Hematopoietic multipotent progenitor cell treated with erythropoietin and hydrocortisone succinate and interleukin-3 and kit ligand, for 15 days (in vitro differentiated cells): ENCODE measurements around the gene B9D2.
"Not testable (repeated sequence)": the region's sequence is repeated elsewhere in the genome, so short reads cannot be mapped to it uniquely, and the experiment has no call there.

ENCODE experiments used
- DNase-seq: peaks from one replicate; pipeline ENCODE4 v3.0.0-alpha.2; 2015; ENCODE audit warnings: low spot score

B9D2 gene

GRCh38 chr19:41363753-41364523, at the start of gene B9D2:
TSS of gene B9D2 (minus strand) at chr19:41364149. CDS start at chr19:41363519, 630 bp downstream.
- DNase-seq = peak; percentile 99

DNA sequence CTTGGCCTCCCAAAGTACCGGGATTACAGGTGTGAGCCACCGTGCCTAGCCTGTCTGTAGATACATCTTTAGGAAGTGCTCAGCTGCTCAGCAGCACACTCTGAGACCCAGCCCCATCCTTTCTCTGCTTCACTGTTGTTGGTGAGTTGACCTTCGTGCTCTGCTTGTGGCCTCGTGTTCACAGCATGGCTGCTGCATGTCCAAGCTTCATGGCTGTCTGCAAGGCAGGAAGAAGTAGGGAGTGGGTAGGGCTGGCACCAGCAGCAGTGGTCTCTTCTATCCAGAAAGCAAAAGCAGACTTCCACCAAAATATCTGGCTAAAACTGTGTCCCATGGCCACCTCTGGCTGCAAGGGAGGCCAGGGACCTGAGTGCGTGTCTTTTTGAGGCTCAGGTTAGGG, 49.0 kb upstream of the B9D2 start:
- DNase-seq = no peak

- no peak for DNase-seq
Observed at GRCh38 chr19:41411968-41412265, 48.0 kb upstream of the B9D2 start.

DNA sequence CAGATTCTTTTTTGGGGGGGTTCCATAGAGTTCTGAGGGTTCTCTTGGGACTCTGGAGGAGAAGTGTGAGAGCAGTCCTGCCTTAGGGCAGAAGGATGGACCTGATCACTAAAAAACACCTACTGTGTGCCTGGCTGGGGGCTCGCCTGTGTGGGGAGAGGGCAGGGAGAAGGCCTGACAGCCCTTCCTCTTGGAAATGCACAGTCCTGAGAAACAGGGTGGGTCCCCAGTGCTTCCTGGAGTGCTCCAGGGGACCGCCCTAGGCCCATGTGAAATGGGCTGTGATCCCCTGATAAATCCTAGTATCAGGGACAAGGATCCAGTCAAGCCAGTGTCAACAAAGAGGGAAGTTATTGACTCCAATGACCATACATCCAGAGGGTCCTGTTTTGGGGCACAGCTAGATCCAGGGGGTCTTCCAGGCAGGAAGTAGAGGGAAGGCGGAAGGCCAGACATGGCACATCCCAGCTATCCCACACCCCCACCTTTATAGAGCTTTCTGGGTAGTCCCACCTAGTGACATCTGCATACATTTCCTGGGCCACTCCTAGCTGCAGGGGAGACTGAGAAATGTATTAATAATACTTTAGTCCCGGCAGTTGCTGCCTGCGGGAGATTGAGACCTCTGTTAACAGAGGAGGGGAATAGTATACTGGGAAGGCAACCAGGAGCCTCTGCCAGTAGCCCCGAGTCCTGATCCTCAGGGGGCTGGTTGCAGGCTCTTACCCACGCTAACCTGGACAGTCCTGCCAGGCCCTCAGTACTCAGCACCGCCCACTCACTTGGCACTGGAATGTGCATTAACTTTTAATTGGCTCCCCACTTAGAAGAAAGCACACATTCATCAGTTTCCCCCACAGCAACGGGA, 47.4 kb upstream of the B9D2 start:
- DNase-seq = no peak

DNA sequence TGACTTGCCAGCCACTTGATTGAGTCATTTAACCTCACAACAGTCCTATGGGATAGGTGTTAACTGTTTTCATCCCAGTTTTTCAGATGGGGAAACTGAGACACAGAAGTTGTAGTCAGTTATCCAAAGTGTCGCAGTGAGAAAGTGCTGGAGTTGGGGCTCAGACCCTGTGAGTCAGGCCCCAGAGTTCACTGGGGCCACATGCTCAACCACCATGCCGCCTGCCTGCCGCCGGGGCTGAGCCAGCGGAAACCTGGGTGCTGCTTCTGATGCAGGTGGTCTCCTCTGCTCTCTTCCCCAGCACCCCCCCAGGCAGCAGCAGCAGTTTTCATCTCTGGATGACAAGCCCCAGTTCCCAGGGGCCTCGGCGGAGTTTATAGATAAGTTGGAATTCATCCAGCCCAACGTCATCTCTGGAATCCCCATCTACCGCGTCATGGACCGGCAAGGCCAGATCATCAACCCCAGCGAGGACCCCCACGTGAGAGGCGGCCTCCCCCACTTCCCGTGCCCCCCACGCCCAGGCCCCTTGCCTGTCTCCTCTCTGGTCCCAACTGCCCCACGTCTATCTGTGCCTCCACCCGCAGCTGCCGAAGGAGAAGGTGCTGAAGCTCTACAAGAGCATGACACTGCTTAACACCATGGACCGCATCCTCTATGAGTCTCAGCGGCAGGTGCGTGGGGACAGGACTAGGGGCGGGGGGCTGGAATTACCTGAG, 46.5 kb upstream of the B9D2 start:
- DNase-seq = no peak

- DNase-seq = no peak
Observed at GRCh38 chr19:41409288-41409687, 45.3 kb upstream of the B9D2 start.

DNA sequence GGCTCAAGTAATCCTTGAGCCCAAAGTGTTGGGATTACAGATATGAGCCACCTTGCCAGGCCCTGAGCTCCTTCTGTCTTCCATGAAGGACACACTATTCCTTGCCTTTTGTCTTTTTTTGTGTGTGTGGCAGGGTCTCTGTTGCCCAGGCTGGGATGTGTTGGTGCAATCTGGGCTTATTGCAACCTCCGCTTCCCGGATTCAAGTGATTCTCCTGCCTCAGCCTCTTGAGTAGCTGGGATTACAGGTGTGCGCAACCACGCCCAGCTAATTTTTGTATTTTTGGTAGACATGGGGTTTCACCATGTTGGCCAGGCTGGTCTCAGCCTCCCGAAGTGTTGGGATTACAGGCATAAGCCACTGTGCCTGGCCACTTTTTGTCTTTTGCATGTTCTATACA, 44.9 kb upstream of the B9D2 start:
- DNase-seq = not testable (repeated sequence)

DNA sequence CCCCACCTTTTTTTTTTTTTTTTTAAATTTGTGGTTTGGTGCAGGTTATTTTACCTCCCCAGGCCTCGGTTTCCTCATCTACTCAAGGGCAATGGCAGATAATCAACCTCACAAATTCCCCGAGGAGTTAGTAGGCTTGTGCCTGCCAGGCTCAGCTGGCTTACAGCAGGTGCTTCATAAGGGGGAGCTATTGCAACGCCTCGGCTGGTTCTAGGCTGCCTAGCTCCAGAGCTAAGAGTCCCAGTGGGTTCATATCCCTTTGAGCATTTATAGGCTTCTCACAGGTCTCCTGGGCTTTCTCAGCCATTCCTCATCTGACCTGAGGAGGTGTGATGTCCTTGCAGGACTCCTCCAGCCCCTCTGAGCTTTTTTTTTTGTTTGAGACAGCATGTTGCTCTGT, 44.3 kb upstream of the B9D2 start:
- no peak for DNase-seq

DNA sequence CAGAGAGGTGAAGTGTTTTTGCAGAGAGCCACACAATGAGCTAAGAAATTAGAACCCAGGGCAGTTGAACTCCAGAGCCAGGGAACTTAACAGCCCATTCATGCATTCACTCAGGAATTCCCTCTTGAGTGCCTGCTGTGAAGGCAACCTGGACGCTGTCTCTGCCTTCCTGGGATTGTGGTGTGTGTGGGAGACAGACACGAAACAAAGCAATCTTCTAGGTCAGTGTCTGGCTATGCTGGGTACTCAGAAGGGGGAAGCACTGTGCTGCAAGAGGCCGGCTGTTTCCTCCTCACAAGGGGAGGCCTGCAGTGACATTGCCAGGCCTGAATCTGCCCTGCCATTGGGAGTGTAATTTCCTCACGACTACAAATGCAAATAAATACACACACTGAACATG, 43.3 kb upstream of the B9D2 start:
- no peak for DNase-seq

DNA sequence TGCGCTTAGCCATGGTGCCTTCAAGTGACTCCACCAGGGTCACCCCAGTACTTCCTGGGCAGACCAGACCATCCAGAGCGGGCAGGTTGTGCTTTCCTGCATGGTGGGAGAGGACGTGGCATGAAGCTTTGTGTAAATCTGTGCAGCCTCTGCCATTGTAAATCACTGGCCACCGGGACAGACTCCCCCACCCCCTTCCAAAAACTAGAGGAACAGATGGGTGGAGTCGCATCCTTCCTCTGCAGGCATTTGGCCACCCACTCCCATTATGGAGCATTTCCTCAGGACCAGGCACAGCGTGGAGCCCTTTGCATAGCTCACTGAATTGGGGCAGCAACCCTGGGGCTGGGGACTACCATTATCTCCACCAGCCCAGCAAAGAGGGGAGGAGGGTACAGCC, 41.8 kb upstream of the B9D2 start:
- DNase-seq = no peak

DNA sequence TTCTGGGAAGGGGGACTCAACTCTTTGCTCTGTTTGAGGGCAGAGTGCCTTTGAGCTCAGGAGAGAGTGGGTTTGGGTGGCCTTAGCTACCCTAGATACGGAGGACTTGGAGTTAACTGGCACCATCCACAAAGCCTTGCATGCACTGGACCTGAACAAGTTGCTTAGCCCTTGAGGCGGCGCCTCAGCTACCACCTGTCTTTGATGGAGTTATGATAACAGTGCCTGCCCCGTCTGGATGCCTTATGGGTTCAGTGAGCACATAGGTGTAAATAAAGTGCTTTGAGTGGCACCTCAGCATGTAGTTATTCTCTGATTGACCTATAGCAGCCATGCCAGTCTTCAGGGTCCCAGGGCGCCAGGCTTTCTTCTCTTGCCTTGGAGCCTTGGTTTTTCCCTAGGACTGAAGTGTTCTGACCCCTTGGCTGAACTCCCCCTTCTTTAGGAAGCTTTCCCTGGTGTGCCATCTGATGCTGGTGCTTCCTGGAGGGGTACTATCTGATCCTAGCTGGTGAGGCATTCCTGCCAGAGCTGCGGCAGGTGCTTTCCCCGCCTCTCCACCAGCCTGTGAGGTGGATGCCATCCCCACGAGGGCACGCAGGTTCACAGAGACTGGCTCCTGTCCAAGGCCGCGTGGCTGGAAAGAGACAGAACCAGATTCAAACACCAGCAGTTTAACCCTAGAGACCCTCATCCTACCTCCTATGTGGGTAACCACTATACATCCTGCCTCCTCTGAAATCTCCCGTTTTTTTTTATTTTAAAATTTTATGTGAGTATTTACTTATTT, 39.4 kb upstream of the B9D2 start:
- DNase-seq = no peak

DNA sequence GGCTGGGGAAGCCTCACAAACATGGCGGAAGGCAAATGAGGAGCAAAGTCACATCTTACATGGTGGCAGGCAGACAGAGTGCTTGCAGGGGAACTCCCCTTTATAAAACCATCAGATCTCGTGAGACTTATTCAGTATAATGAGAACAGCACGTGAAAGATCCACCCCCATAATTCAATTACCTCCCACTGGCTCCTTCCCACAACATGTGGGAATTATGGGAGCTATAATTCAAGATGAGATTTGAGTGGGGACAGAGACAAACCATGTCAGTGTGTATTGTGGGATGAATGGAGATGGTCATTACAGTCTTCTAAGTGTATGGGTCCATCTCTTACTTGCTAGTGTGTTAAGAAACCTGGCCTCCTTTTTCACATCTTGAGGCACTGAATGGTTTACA, 38.1 kb upstream of the B9D2 start:
- no peak for DNase-seq

DNA sequence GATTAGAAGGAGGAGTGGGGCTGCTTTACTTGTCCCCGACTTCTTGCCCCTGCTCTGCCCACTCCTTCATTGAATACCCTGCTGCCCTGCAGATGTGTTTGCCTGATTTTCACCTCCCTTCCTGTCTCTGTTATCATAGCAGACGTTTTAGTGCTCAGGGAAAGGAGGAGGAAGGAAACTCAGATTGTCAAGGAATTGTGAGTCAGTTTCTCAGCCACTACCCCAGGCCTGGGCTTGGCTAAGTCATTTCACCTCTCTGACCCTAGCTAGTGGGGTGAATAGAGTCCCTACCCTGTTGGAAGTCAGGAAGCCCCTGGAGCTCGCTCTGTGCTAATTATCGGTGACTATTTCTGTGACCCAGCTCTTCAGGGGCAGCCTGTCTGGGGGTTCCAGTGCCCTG, 37.5 kb upstream of the B9D2 start:
- DNase-seq = no peak

DNA sequence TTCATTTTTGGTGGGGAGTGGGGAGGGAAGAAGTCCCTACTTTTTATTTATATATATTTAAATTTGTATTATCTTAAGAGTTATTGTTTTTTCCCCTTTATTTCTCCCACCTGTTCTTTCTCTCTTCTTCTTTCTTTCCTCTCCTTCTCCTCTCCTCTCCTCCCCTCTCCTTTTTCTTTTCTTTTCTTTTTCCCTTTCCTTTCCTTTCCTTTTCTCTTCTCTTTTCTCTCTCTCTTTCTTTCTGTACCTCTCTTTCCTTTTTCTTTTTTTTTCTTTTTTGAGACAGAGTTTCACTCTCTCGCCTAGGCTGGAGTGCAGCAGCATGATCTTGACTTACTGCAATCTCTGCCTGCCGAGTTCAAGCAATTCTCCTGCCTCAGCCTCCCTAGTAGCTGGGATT, 35.6 kb upstream of the B9D2 start:
- DNase-seq = no peak

DNA sequence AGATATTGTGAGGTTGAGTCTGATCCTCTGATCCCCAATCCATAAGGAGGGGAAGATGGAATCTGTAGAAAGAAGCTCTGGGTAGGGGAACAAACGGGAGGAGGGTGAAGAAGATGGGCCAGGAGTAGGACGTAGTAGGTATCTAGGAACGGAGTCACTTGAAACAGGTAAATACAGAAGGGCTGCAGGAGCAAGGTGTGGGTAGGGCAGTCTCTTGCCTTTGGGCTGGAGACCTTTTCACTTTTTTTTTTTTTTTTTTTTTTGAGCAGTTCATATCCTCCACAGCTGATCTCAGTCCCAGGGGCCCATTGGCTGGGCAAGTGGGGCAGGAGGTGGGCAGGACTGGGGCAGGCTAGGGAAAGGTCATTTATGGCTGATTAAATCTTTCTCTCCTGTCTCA, 35.1 kb upstream of the B9D2 start:
- DNase-seq = no peak

DNA sequence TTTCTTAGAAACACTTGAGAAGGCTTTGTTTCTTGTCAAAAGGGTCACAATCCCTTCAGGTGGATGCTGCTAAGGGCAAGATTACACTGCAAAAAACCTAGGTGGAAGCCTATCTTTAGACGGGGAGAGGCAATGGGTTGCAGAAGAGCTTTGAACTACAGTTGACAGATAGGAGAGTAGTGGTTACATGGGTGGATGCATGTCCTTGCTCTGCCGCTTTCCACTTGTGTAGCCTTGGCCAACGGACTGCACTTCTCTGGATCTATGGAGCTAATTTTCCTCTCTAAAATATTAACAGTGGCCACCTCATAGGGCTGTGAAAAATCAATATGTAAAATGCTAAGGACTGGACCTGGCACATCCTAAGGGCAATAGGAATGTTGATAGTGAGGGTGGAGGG, 34.6 kb upstream of the B9D2 start:
- no peak for DNase-seq

GRCh38 chr19:41398050-41398418, 34.1 kb upstream of the B9D2 start:
- DNase-seq = no peak

DNA sequence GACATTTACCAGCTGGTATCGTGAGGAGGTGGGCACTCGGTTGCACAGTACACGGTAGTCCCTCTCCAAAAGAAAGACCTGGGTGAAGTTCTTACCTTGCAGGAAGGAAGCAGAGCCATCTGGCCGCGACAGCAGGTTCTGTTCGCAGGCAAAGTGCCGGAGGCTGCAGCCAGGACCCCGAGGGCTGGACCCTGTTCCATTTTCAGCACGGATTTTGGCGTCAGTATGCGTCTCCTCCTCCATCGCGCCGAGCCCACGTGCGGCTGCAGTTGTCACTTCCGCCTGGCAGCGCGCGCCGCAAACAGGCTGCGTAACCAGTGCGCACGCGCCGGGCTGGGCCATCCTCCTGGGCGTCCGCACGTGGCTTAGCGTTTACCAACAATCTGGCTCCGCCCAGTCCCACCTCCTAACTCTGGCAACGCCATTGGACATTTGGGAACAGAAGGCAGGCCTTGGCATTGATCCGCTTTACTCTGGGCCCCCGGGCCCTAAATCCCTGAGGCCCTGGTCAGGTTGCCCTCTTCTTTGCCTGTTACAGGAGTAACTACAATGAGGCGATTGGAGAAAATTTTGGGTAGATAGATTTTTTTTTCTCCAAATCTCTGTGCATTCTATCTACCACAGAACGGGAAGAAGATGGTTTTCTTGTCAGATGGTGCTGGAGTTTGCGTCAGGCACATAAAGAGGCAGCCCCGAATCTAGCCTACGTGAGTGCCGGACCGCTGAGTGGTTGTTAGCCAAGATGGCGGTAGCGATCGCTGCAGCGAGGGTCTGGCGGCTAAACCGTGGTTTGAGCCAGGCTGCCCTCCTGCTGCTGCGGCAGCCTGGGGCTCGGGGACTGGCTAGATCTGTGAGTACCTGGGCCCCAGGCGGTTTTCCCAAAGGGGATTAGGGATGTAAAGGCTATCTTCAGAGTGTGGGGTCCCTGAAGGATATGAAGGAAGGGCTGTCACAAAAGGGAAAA, 33.4 kb upstream of the B9D2 start, which contains the start of the genes BCKDHA and EXOSC5:
Gene BCKDHA, plus strand, starts transcription at position 733 of the 964 bp plus-strand sequence. Its CDS starts 10 bp downstream, at position 743.
Gene EXOSC5, minus strand, starts transcription at position 274 of the 964 bp plus-strand sequence. Its CDS starts 31 bp downstream, at position 243.
- DNase-seq = peak; percentile 100

DNA sequence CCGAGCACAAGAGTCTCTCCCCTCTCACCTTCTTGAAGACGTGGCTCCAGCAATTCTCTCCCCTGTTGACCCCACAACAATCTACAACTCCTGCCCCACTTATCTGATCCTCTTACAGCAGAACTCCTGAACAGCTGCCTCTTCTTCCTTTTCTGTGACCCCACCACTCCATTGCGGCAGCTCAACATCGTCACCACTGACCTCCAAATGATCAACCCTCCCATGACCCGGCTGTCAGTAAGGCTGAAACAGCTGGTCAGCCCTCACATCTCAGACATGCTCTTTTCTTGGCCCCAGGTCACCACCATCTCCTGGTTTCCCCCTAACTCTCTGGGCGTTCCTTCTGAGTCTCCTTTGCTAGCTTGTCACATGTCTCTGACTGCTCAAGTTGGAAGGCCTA, 31.4 kb upstream of the B9D2 start:
- DNase-seq = no peak

- DNase-seq = no peak
Observed at GRCh38 chr19:41392775-41393174, 28.8 kb upstream of the B9D2 start.

DNA sequence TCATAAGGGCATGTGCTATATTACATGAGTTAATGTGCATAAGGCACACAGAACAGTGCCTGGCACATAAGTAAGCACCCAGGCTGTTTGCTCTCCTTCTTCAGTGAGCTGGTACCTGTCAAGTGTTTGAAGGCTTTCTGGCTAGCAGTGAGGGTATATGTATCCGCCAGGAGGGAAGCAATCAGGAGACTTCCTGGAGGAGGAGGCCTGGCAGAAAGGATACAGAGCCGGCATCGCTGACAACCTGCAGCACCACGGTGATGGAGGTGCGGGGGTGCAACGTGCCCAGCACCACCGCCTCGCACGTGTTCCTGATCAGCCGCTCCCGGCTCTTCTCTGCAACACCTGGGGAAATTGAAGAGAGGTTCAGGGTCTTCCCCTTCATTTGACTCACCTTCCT, 27.7 kb upstream of the B9D2 start:
- DNase-seq = no peak
